HepG2 (cell line): ENCODE measurements around the gene RAB24. TPM values are rescaled to one million over a fixed set of nuclear protein-coding genes. Genes with fewer than 3 reads are reported as not detected.

Source experiments
- ATAC-seq: fragments of 200-7000 bp; cut with Tn5 transposase; 3 replicates; pipeline ENCODE4 v1.9.1; 2020; ENCODE audit warnings: mild to moderate bottlenecking, moderate library complexity
- BruUV-seq: library from RNA; stranded (reverse); fragments of 400-500 nt; replicated peaks from 2 replicates; lab custom pipeline; 2021; lab: Mats Ljungman, UMichigan
- CTCF ChIA-PET: fragments of 300-600 bp; formaldehyde crosslinking; extraction: SDS; loops from one replicate; lab custom pipeline; 2021; ENCODE audit warnings: low total read pairs, inconsistent platforms, low intra/inter-chr PET ratio; lab: Yijun Ruan, JAX
- POLR2A ChIA-PET: fragments of 350-600 bp; sonication (Branson Sonifier 250); formaldehyde crosslinking; loops from one replicate; lab custom pipeline; 2020; ENCODE audit warnings: antibody characterized with exemption, inconsistent platforms; lab: Yijun Ruan, JAX
- DNase-seq: peaks from one replicate; pipeline ENCODE4 v3.0.0-alpha.2; 2015; ENCODE audit warnings: low spot score
- FAIRE-seq: peaks from 3 replicates; lab custom pipeline; 2011; peaks lifted over from hg19 to GRCh38; lab: Jason Lieb, UNC
- H2AFZ ChIP-seq: one replicate; pipeline ENCODE4 v1.6.1; 2011; ENCODE audit warnings: low read length, inconsistent platforms
- H3K27ac ChIP-seq: fragments of 300-600 bp; 3 replicates; pipeline ENCODE4 v1.8.0; 2011; ENCODE audit warnings: mixed run types, mild to moderate bottlenecking, mixed read lengths, low read length, inconsistent platforms; ENCODE audit not compliant: insufficient read depth; ENCODE audit errors: extremely low read length
- H3K27me3 ChIP-seq, 2 experiments: fragments of 200-600 bp in 1 of 2; 2 replicates in 1 of 2; 3 replicates in 1 of 2; pipeline versions ENCODE4 v1.6.0 to v1.8.0; 2011; ENCODE audit warnings: low read length in 2 of 2, mild to moderate bottlenecking in 2 of 2, moderate library complexity in 2 of 2, inconsistent platforms in 1 of 2; ENCODE audit not compliant: insufficient read depth in 2 of 2, control insufficient read depth in 1 of 2
- H3K36me3 ChIP-seq, 2 experiments: fragments of 200-600 bp in 1 of 2; replicated peaks in 1 of 2; 2 replicates in 1 of 2; 3 replicates in 1 of 2; pipeline versions ENCODE4 v1.5.1 to v1.8.0; 2011; ENCODE audit warnings: low read length in 2 of 2, inconsistent platforms in 1 of 2; ENCODE audit not compliant: insufficient read depth in 2 of 2, control insufficient read depth in 1 of 2
- H3K4me1 ChIP-seq: 2 replicates; pipeline ENCODE4 v1.5.1; 2012; ENCODE audit warnings: low read length, inconsistent platforms; ENCODE audit not compliant: insufficient read depth
- H3K4me2 ChIP-seq: 2 replicates; pipeline ENCODE4 v1.6.0; 2011; ENCODE audit warnings: low read depth, low read length, inconsistent platforms
- H3K4me3 ChIP-seq, 3 experiments: fragments of 200-600 bp in 1 of 3; sonication (generic), shearing (Covaris generic) in 1 of 3; replicated peaks in 1 of 3; 2 replicates each; pipeline ENCODE4 v1.5.1; 2011 to 2016; ENCODE audit warnings: low read length in 3 of 3, inconsistent platforms in 2 of 3, low read depth in 2 of 3, mild to moderate bottlenecking in 2 of 3, control low read depth in 1 of 3, mixed read lengths in 1 of 3; ENCODE audit not compliant: insufficient read depth in 1 of 3
- H3K79me2 ChIP-seq: one replicate; pipeline ENCODE4 v1.6.1; 2011; ENCODE audit warnings: low read length, inconsistent platforms; ENCODE audit not compliant: insufficient read depth
- H3K9ac ChIP-seq: 2 replicates; pipeline ENCODE4 v1.6.0; 2011; ENCODE audit warnings: mild to moderate bottlenecking, low read depth, low read length, inconsistent platforms; ENCODE audit not compliant: insufficient read depth
- H3K9me3 ChIP-seq: 2 replicates; pipeline ENCODE4 v1.5.1; 2012; ENCODE audit warnings: mild to moderate bottlenecking, low read length
- H4K20me1 ChIP-seq: 2 replicates; pipeline ENCODE4 v1.6.0; 2011; ENCODE audit warnings: inconsistent platforms, mild to moderate bottlenecking, low read length, moderate library complexity; ENCODE audit not compliant: insufficient read depth
- ARID4A ChIP-seq: sonication (generic); formaldehyde crosslinking; IDR thresholded peaks from 2 replicates; pipeline ENCODE4 v1.5.0; 2020; ENCODE audit warnings: mild to moderate bottlenecking, missing genetic modification reagents, borderline replicate concordance
- HOXA3 ChIP-seq: sonication (generic); formaldehyde crosslinking; IDR thresholded peaks from 2 replicates; pipeline ENCODE4 v1.5.0; 2020; ENCODE audit warnings: missing genetic modification reagents
- IKZF1 ChIP-seq: fragments of 450-650 bp; IDR thresholded peaks from 2 replicates; pipeline ENCODE4 v1.7.1; 2016
- MIXL1 ChIP-seq: IDR thresholded peaks from 2 replicates; pipeline ENCODE4 v1.6.1; 2016
- RAD21 ChIP-seq: fragments of 450-650 bp; formaldehyde crosslinking; IDR thresholded peaks from 2 replicates; pipeline ENCODE4 v1.5.0; 2020; ENCODE audit warnings: mild to moderate bottlenecking
- SALL1 ChIP-seq: sonication (generic); formaldehyde crosslinking; IDR thresholded peaks from 2 replicates; pipeline ENCODE4 v1.8.0; 2022; ENCODE audit warnings: mild to moderate bottlenecking, missing genetic modification reagents
- SMAD9 ChIP-seq: sonication (generic); formaldehyde crosslinking; IDR thresholded peaks from 2 replicates; pipeline ENCODE4 v1.5.1; 2020; ENCODE audit warnings: mild to moderate bottlenecking, missing genetic modification reagents
- STAG1 ChIP-seq: sonication (generic); formaldehyde crosslinking; IDR thresholded peaks from 2 replicates; pipeline ENCODE4 v1.4.0; 2020; ENCODE audit warnings: missing genetic modification reagents
- ZNF138 ChIP-seq: sonication (generic); formaldehyde crosslinking; IDR thresholded peaks from 2 replicates; pipeline ENCODE4 v1.5.0; 2020; ENCODE audit warnings: mild to moderate bottlenecking, low read depth, missing genetic modification reagents
- ZNF263 ChIP-seq: sonication (generic); formaldehyde crosslinking; IDR thresholded peaks from 2 replicates; pipeline ENCODE4 v1.4.0; 2020; ENCODE audit warnings: missing genetic modification reagents
- ZNF772 ChIP-seq: sonication (generic); formaldehyde crosslinking; IDR thresholded peaks from 2 replicates; pipeline ENCODE4 v1.5.0; 2020; ENCODE audit warnings: mild to moderate bottlenecking, missing genetic modification reagents
- WGBS: methylation state at CpG from one replicate; pipeline ENCODE4 v1.1.6; 2017; ENCODE audit warnings: low lambda C conversion rate; 5-methylcytosine and 5-hydroxymethylcytosine counted together
- in situ Hi-C: cut with HindIII; loops from 2 replicates; pipeline ENCODE4 v1.10.0; 2017; ENCODE audit warnings: low pct_unique_long_range_greater_than_20kb; ENCODE audit not compliant: extremely low pct_ligation_motif_present
- intact Hi-C: fragments of 100-400 bp; cut with micrococcal nuclease; formaldehyde crosslinking; loops from one replicate; pipeline ENCODE4 v1.10.0; 2022; ENCODE audit not compliant: unreplicated experiment
- polyA plus RNA-seq, 8 experiments: library from polyadenylated mRNA; depleted of rRNA in 3 of 8; stranded (reverse) in 7 of 8; unstranded in 1 of 8; fragments of >200 nt; fragmentation: Illumina TruSeq in 4 of 8; extraction: Trizol in 4 of 8; gene quantifications; 2 replicates each; pipeline versions ENCODE4 v1.2.1 to v1.2.3, GENCODE V29; 2011 to 2016; ENCODE audit warnings: low read depth in 4 of 8, missing spikeins in 1 of 8, mixed read lengths in 1 of 8; ENCODE audit not compliant: insufficient read depth in 1 of 8
- total RNA-seq, 5 experiments: library from RNA; depleted of rRNA; stranded (reverse); fragments of >200 nt; fragmentation: Illumina TruSeq; extraction: Trizol; gene quantifications; 2 replicates each; pipeline ENCODE4 v1.2.3, GENCODE V29; 2016; ENCODE audit warnings: low read depth in 1 of 5

The RAB24 gene
- total and polyA plus RNA-seq, 2 of the 13 experiments (the other 11 are each of a cell fraction or from before 2014, with no cell fraction given) = 22.9 to 63.7 TPM

- no peaks in the 10 kb centered on the region for H3K27me3 ChIP-seq
- no peak overlapping the region for H3K9ac ChIP-seq
- H3K27ac ChIP-seq = no peak overlapping the region
- no peak overlapping the region for H2AFZ ChIP-seq
- no peak for ATAC-seq
- H3K79me2 ChIP-seq = peaks cover 6% of the 10 kb centered on the region
- H3K4me2 ChIP-seq = no peak overlapping the region
- ChIA-PET POLR2A (no interaction called here), CTCF (no interaction called here)
- BruUV-seq = no TSS peak
- WGBS = 98% methylated on average over 10 of the region's 14 CpGs
- no peak for DNase-seq
- TF ChIP-seq ZNF263 (CRISPR knock-in tag) = 0 out of 2 replicates have a peak, but pooled peaks have one; percentile 29
- no peak for TF ChIP-seq MIXL1 (CRISPR knock-in tag)
- no peak for TF ChIP-seq ZNF772 (CRISPR knock-in tag)
- TF ChIP-seq SMAD9 = no peak
- TF ChIP-seq IKZF1 = no peak
- no peak for TF ChIP-seq ZNF138 (CRISPR knock-in tag)
- no peak overlapping the region for H3K4me3 ChIP-seq
- in situ Hi-C loops = no loop called here
- H3K36me3 ChIP-seq = peaks cover 4 to 17% of the 10 kb centered on the region in 2 experiments; a peak in 2 of 5 replicates
- H3K9me3 ChIP-seq = no peaks in the 10 kb centered on the region
- H4K20me1 ChIP-seq = no peaks in the 10 kb centered on the region
- peaks cover 38% of the 10 kb centered on the region for H3K4me1 ChIP-seq
- FAIRE-seq = no peak
- intact Hi-C loops = loop anchor here (5.0 kb wide), 1 partner anchor 47 kb away; no protein-coding TSS in a partner anchor
These were observed 16.5 kb upstream of the RAB24 start for GRCh38 chr5:177319913-177320588.

- intact Hi-C loops (loop anchor here (1.0 to 5.0 kb wide), 2 partner anchors 18 to 49 kb away; no protein-coding TSS in a partner anchor), in situ Hi-C loops (no loop called here)
- ATAC-seq (peak; percentile 76), FAIRE-seq (peak; percentile 95), DNase-seq (peak; percentile 75)
- Histone ChIP-seq H3K9ac (no peak overlapping the region), H2AFZ (no peak overlapping the region), H3K4me3 (no peak overlapping the region), H3K36me3 (peaks cover 4 to 12% of the 10 kb centered on the region in 2 experiments; a peak in 2 of 5 replicates), H3K9me3 (no peaks in the 10 kb centered on the region), H4K20me1 (no peaks in the 10 kb centered on the region), H3K4me2 (no peak overlapping the region), H3K79me2 (peaks cover 2% of the 10 kb centered on the region), H3K4me1 (peaks cover 38% of the 10 kb centered on the region), H3K27me3 (no peaks in the 10 kb centered on the region), H3K27ac (peak overlapping the region; percentile 1)
- POLR2A ChIA-PET = no interaction called here
- 44% methylated on average over 6 of the region's 7 CpGs for WGBS
- BruUV-seq = no TSS peak
- CTCF ChIA-PET = interaction anchor here (1.1 to 2.1 kb wide), 8 partner anchors 8 to 204 kb away, joined by 3 to 38 read pairs (median 6); no protein-coding TSS in a partner anchor
- TF ChIP-seq ARID4A (CRISPR knock-in tag) = peak; percentile 21; the same call in 1 of the 2 replicates
- peak; percentile 86 for TF ChIP-seq STAG1 (CRISPR knock-in tag)
- peak; percentile 91 for TF ChIP-seq RAD21 (CRISPR knock-in tag)
- peak; percentile 63 for TF ChIP-seq SALL1 (CRISPR knock-in tag)
- peak; percentile 20; the same call in 1 of the 2 replicates for TF ChIP-seq HOXA3 (CRISPR knock-in tag)
These were observed 14.4 kb upstream of the RAB24 start for GRCh38 chr5:177317959-177318377.
